Activated CD8-positive, alpha-beta memory T cell treated with anti-CD3 and anti-CD28 coated beads for 1 hour (primary cell): ENCODE measurements around the gene SLC24A3.

Experiments used
- DNase-seq, 2 donors: peaks; one replicate each; pipeline ENCODE4 v3.0.0-alpha.2; 2020; ENCODE audit warnings: low read depth in 1 of 2; ENCODE audit errors: extremely low read depth in 1 of 2

Gene SLC24A3

DNA sequence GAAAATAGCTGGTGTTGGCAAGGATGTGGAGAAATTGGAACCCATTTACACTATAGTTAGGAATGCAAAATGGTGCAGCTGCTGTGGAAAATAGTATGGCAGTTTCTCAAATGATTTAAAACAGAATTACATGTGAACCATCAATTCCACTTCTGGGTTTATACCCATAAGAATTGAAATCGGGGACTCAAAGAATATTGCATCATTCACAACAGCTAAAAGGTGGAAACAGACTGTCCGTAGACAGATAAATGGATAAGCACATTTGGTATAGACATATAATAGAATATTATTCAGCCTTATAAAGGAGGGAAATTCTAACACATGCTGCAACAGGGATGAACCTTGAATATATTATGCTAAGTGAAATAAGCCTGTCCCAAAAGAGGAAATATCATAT lies 355.7 kb downstream of the SLC24A3 start:
- no peak for DNase-seq

- no peak for DNase-seq
These were observed 359.6 kb downstream of the SLC24A3 start for GRCh38 chr20:19571996-19572395.

- DNase-seq = no peak
These were observed 365.2 kb downstream of the SLC24A3 start for GRCh38 chr20:19577692-19578091.

- no peak for DNase-seq
These were observed 370.3 kb downstream of the SLC24A3 start for GRCh38 chr20:19582782-19583181.

DNA sequence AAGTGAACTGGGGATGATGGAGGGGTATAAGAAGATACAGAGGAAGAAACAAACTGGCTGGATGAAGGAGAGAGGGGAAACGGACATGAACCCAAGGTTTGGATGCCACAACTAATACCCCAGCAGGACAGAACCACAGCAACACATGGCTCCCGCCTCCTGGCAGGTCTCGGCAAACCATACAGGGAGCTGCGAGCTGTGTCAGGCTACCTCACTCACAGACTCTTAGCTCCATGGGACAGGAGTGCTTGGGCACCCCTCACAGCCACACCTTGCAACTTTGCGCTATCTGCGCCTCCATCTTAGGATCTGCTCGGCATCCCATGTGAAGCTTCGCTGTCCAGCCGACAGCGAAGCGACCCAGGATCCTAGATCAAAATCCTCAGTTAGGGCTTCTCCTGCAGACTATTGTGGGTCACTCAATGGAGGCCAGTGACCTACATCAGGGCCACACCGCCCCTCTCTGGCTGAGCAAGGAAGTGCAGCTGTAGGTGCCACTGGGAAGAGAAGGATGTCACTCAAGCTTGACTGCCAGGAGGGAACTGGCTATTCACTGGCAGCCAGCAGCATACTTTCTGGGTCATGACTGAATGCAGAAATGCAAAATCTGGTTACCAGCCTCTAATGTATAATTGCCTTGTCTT lies 371.2 kb downstream of the SLC24A3 start:
- DNase-seq = no peak

DNA sequence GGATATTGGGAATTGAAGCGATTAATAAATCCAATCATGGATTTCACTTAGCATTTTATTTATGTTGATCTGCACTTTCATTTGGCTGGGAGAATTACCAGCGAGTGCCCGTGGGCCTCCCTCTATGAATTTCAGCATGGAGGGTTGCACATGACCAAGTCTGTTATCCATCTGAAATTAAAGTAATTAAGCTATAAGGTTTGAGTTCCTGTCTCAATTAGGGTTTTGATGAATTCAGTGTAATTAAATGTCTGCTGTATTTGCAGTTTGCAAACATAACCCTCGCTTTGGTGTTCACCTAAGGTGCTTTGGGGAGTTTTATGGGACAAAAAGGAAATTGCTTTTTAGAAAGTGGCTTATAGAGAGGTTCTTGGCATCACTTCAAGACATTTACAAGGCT lies 375.8 kb downstream of the SLC24A3 start:
- no peak for DNase-seq

GRCh38 chr20:19588732-19589131 lies 376.3 kb downstream of the SLC24A3 start:
- no peak for DNase-seq

- no peak for DNase-seq
These were observed 377.4 kb downstream of the SLC24A3 start for GRCh38 chr20:19589787-19590362.

- DNase-seq = no peak
These were observed 377.9 kb downstream of the SLC24A3 start for GRCh38 chr20:19590382-19590781.

DNA sequence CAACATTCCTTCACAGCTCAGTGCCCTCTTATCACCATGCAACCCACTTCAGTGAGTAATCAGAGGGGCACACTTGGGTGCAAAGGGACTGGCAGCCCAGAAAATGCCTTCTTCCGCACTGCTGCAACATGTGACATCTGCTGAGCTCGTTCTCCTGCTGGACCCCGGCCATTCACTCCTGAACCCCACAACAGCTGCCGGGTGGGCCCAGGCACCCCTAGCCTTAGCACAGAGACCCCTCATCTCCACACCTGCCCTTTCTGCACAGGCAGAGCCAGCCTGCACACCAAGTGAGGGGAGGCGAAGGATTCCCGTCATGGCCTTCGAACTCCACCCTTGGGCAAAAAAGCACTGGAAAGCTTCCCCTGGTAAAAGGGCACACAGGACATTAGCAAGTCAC lies 381.3 kb downstream of the SLC24A3 start:
- DNase-seq = no peak

DNA sequence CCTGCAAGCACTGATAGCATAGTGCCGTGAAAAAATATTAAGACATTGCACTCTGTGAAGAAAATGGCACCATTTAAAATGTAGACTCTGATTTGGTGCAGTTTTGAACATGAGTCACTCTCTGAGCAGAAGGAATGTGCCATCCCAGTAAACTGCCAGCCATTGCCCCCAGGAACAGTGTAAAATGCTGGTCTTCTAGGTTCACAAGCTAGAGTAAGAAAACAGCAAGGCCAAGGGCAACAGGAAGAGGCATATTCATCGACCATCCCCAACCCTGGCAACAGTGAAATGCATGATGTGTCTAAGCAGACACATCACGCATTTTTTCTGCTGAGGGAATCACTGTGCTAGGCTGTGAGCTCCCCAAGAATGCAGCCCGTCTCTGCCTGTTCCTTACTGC lies 382.5 kb downstream of the SLC24A3 start:
- no peak for DNase-seq

DNA sequence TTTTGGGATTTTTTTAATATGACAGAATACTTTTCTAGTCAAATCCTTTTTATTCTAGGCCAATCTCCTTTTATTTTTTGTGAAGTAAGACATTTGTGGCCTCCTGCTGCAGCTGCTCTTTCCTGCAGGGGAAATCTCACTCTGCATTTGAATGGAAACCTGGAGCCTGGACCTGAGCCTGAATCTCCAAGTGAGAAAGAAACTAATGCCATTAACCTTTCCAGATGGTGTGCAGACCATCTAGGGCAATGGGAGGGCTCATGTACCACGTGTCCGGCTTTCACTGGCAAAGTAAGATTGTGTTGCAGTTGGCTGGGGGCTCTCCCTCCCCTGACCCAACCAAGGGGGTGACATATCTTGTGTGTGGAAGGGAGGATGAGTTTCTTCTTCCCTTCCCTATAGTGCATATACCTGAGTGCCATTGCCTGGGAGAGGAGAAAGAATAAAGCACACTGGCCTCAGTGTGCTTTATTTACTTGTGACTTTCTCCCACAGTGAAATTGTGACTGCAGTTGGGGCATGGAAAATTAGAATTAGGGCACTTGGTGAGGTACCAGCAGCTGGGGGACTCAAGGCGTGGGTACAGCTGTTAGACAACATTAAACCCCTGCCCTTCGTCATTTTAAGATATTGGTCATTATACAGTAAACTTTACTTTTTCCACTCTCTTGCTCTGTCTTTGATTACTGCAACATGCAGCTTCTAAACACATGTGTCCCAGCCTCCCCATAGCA lies 385.8 kb downstream of the SLC24A3 start:
- no peak for DNase-seq

GRCh38 chr20:19599200-19599599 lies 386.8 kb downstream of the SLC24A3 start:
- DNase-seq = no peak

DNA sequence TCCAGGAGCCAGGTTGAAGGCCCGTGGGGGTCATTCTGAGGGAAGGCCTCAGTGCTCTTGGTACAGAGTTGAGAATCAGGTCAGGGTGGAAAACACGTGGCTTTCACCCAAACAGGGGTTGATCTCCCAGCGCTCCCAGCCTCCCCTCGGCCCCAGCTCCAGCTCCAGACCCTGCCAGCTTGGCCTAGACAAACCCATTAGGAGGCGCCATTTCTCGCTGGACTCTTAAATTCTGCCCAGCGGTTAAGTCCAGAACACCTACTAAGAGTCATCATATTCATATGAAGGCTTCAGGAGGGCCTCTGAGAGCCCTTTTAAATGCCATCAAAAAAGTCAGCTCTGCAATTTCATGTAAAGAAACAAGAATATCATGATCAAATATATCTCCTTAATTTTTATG lies 387.6 kb downstream of the SLC24A3 start:
- no peak for DNase-seq

- DNase-seq = no peak
These were observed 388.8 kb downstream of the SLC24A3 start for GRCh38 chr20:19601126-19601810.

GRCh38 chr20:19602675-19603375 lies 390.4 kb downstream of the SLC24A3 start:
- no peak for DNase-seq

GRCh38 chr20:19603376-19603750 lies 390.9 kb downstream of the SLC24A3 start:
- no peak for DNase-seq

DNA sequence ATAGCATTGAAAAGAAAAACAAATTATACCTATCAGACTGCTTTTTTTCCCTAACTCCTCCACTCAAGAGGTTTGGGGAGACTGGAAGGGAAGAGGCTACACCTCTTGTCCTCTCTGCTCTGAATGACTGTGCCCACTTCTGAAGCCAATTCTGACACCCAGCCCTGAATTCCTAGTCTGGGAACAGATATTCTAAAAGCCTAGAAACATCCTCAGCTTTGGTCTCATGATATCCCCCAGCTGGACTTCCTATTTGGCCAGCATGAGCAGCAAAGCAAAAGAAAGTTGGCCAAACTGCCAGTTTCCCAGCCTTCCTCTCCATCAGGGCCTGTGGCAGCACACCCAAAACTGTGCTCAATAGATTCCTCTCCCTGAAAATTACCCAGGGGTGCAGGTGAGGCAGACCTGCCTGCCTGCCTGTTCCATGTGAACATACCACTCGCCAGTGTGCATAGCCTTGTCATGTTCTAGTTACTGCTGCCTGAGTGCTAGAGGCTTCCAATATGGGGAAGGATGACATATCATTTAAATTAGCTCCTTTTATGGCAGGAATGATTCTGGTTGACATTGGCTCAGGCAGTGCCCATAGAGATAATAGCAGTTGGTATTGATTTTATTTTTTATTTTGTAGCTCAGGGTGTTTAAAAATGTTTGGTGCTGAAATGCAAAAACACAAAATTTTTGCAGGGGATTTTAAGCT lies 393.5 kb downstream of the SLC24A3 start:
- no peak for DNase-seq

GRCh38 chr20:19609642-19610223 lies 397.3 kb downstream of the SLC24A3 start:
- no peak for DNase-seq

GRCh38 chr20:19615629-19616028 lies 403.2 kb downstream of the SLC24A3 start:
- DNase-seq = no peak
